ENCODE data around the gene SIVA1.

The SIVA1 gene

DNA sequence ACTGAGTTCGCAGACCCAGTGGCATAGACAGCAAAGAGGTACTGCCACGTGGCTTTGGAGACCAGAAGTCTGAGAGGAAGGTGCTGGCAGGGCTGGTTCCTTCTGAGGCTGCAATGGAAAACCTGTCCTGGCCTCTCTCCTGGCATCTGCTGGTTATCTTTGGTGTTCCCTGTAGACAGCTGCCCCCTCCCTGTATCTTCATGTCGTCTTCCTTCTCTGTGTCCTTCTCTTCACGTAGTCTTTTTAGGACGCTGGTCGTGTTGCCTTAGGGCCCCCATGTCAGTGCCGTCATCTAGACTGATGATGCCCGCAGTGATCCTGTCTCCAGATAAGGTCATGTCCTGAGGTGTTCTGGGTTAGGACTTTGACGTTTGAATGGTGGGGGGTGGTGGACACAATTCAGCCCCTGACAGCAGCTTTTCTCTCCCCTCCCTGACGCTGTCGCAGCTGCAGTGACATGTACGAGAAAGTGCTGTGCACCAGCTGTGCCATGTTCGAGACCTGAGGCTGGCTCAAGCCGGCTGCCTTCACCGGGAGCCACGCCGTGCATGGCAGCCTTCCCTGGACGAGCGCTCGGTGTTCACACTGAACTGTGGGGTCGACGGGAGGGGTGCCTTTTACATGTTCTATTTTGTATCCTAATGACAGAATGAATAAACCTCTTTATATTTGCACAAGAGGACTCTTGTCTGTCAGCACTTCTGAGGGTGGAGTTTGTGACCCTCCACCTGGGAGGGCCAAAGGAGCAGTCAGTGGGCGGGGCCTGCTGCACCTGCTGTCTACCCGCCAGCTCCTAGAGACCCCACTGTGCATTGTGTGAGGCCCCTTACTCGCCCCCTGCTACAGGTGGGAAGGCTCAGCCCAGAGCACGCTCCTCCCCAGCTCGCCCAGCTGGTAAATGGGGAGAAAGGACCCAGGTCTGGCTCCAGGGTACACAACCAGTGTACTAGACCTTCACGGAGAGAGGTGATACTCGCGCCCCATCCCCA, 6.3 kb downstream of the SIVA1 start:
- Histone ChIP-seq H3K27me3 (ENCODE audit: insufficient read depth, low read length, poor library complexity) (no peaks in the 10 kb centered on the region), H3K79me2 (ENCODE audit: insufficient read depth, low read length) (peaks cover 58% of the 10 kb centered on the region), H3K27ac (ENCODE audit: low read length) (no peak overlapping the region), H3K9me3 (ENCODE audit: insufficient read depth, low read length, severe bottlenecking) (no peaks in the 10 kb centered on the region), H3K9ac (ENCODE audit: low read depth, low read length) (no peak overlapping the region), H3K4me1 (ENCODE audit: insufficient read depth, low read length) (peaks cover 39% of the 10 kb centered on the region), H4K20me1 (ENCODE audit: insufficient read depth, low read length) (peaks cover 69% of the 10 kb centered on the region), H3K4me2 (ENCODE audit: insufficient read depth, low read length) (no peak overlapping the region), H3K36me3 (ENCODE audit: insufficient read depth, low read length) (peaks cover 75% of the 10 kb centered on the region), H3K4me3 (ENCODE audit: low read depth in 1 of 2, low read length in 2 of 2) (no peak overlapping the region), H2AFZ (ENCODE audit: low read depth, low read length) (no peak overlapping the region)
- TF ChIP-seq, protein P1, sequence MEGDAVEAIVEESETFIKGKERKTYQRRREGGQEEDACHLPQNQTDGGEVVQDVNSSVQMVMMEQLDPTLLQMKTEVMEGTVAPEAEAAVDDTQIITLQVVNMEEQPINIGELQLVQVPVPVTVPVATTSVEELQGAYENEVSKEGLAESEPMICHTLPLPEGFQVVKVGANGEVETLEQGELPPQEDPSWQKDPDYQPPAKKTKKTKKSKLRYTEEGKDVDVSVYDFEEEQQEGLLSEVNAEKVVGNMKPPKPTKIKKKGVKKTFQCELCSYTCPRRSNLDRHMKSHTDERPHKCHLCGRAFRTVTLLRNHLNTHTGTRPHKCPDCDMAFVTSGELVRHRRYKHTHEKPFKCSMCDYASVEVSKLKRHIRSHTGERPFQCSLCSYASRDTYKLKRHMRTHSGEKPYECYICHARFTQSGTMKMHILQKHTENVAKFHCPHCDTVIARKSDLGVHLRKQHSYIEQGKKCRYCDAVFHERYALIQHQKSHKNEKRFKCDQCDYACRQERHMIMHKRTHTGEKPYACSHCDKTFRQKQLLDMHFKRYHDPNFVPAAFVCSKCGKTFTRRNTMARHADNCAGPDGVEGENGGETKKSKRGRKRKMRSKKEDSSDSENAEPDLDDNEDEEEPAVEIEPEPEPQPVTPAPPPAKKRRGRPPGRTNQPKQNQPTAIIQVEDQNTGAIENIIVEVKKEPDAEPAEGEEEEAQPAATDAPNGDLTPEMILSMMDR (IDR thresholded peaks at IDR 0.05; ENCODE audit: borderline replicate concordance, extremely low read depth, low read length, poor library complexity, severe bottlenecking): no peak
- TF ChIP-seq EZH2 (IDR thresholded peaks at IDR 0.05; ENCODE audit: borderline replicate concordance, low read depth, low read length, severe bottlenecking): no peak
- DNase-seq (no peak), ATAC-seq (ENCODE audit: insufficient read depth, low read depth) (no peak)

DNA sequence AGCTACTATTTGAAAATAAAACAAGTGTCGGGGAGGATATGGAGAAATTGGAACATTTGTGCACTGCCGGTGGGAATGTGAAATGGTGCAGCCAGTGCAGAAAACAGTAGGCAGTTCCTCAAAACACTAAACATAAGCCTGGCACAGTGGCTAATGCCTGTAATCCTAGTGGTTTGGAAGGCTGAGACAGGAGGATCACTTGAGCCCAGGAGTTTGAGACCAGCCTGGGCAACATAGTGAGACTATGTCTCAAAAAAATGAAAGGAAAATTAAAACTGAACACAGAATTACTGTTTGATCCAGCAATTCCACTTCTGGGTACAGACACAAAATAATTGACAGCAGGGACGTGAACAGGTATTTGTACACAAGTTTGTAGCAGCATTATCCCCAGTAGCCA, 12.6 kb downstream of the SIVA1 start:
- Histone ChIP-seq H3K4me3 (ENCODE audit: low read depth in 1 of 2, low read length in 2 of 2) (no peak overlapping the region), H3K27me3 (ENCODE audit: insufficient read depth, low read length, poor library complexity) (no peaks in the 10 kb centered on the region), H3K27ac (ENCODE audit: low read length) (no peak overlapping the region), H3K4me1 (ENCODE audit: insufficient read depth, low read length) (peaks cover 8% of the 10 kb centered on the region), H3K9me3 (ENCODE audit: insufficient read depth, low read length, severe bottlenecking) (no peaks in the 10 kb centered on the region), H3K79me2 (ENCODE audit: insufficient read depth, low read length) (no peaks in the 10 kb centered on the region), H4K20me1 (ENCODE audit: insufficient read depth, low read length) (peaks cover 26% of the 10 kb centered on the region), H2AFZ (ENCODE audit: low read depth, low read length) (no peak overlapping the region), H3K4me2 (ENCODE audit: insufficient read depth, low read length) (no peak overlapping the region), H3K9ac (ENCODE audit: low read depth, low read length) (no peak overlapping the region), H3K36me3 (ENCODE audit: insufficient read depth, low read length) (peaks cover 39% of the 10 kb centered on the region)
- DNase-seq: no peak
- TF ChIP-seq, protein P1 (IDR thresholded peaks at IDR 0.05; ENCODE audit: borderline replicate concordance, extremely low read depth, low read length, poor library complexity, severe bottlenecking): no peak
- TF ChIP-seq EZH2 (IDR thresholded peaks at IDR 0.05; ENCODE audit: borderline replicate concordance, low read depth, low read length, severe bottlenecking): no peak
- ATAC-seq (ENCODE audit: insufficient read depth, low read depth): no peak

DNA sequence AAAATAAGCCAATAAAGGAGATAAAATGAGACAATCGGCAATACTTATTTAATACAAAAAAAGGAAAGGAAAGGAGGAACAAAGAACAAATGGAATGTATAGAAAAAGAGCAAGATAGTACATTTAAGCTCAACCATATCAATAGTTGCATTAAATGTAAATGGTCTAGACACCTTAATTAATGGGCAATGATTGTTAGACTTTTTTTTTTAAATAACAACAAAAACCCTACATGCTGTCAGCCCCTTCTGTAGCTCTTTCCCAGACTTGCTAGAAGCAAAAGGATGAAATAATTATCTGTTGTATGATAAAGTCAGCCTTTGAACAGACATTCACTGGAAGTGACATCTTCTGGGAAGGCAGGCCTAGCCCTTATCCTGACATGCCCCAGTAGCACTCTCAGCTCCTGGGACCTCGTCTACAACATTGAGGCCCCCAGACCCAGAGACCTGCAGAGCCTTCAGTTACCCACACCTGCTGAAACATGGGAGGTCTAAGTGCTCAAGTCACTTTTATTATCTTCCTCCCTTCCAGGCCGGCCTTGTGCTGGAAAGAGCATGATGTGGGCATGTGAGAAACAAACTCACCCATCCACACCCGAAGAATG, 13.4 kb downstream of the SIVA1 start:
- TF ChIP-seq, protein P1 (IDR thresholded peaks at IDR 0.05; ENCODE audit: borderline replicate concordance, extremely low read depth, low read length, poor library complexity, severe bottlenecking): no peak
- TF ChIP-seq EZH2 (IDR thresholded peaks at IDR 0.05; ENCODE audit: borderline replicate concordance, low read depth, low read length, severe bottlenecking): no peak
- no peaks in the 10 kb centered on the region for H3K27me3 ChIP-seq (ENCODE audit: insufficient read depth, low read length, poor library complexity)
- no peak for DNase-seq
- H4K20me1 ChIP-seq (ENCODE audit: insufficient read depth, low read length): peaks cover 26% of the 10 kb centered on the region
- no peak overlapping the region for H3K27ac ChIP-seq (ENCODE audit: low read length)
- H3K9ac ChIP-seq (ENCODE audit: low read depth, low read length): no peak overlapping the region
- H3K79me2 ChIP-seq (ENCODE audit: insufficient read depth, low read length): no peaks in the 10 kb centered on the region
- no peaks in the 10 kb centered on the region for H3K9me3 ChIP-seq (ENCODE audit: insufficient read depth, low read length, severe bottlenecking)
- no peak overlapping the region for H3K4me2 ChIP-seq (ENCODE audit: insufficient read depth, low read length)
- peaks cover 8% of the 10 kb centered on the region for H3K4me1 ChIP-seq (ENCODE audit: insufficient read depth, low read length)
- no peak for ATAC-seq (ENCODE audit: insufficient read depth, low read depth)
- peaks cover 39% of the 10 kb centered on the region for H3K36me3 ChIP-seq (ENCODE audit: insufficient read depth, low read length)
- H3K4me3 ChIP-seq (ENCODE audit: low read depth in 1 of 2, low read length in 2 of 2): no peak overlapping the region
- no peak overlapping the region for H2AFZ ChIP-seq (ENCODE audit: low read depth, low read length)

Measured in DND-41 (cell line).